ENCODE measurements around the gene SPIN4.
A peak's percentile ranks its signal among the peaks of the same experiment; 100 is the strongest.
"Not testable (repeated sequence)": the region's sequence is repeated elsewhere in the genome, so short reads cannot be mapped to it uniquely, and the experiment has no call there.

Gene SPIN4
- total RNA-seq, result 2.7 to 3.3 (median 2.9) reads per million in 3 donors

DNA sequence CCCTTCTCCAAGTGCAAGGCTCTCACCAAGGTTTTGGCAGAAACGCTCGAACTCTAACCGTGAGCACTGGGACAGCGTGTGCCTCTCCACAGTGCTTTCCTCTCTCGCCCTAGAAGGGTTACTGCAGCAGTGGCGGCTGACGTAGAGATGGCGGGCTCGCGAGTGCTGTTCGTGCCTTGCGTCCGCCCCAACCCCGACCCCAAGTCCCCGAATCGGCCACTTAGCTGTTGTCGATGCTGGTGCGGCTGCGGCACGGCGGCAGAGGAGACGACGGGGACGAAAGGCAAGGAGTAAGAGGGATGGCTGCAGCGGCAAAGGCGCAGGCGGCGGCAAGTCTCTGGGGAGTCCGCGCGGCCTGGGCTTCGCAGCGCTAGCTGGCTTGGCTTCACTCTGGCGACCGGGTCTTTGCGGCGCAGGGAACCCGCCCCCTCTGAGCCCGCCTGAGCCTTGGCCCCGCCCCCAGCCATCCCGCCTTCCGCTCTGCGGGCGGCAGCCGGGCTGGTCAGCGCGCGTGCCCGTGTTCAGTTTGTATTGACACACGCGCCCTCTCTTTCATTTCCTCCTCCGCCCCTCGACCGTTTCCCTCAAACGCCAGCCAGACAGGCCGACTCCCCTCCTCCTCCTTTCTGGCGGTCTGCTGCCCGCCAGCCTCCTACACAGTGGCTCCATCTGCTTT lies at the start of gene SPIN4:
Gene SPIN4, minus strand, starts transcription at position 392 of the 676 bp plus-strand sequence. CDS start 513 bp downstream, outside the sequence.
- Histone ChIP-seq H3K36me3 (ENCODE audit: control insufficient read depth, insufficient read depth, low read length) (no peaks in the 10 kb centered on the region), H3K27ac (ENCODE audit: insufficient read depth, low read length, poor library complexity, severe bottlenecking) (peak within 1 kb of the TSS; percentile 11), H3K4me1 (ENCODE audit: control insufficient read depth, insufficient read depth, low read length, poor library complexity, severe bottlenecking) (peaks cover 3% of the 10 kb centered on the region), H3K27me3 (replicated peaks; ENCODE audit: control insufficient read depth, insufficient read depth, low read length, poor library complexity, severe bottlenecking) (no peaks in the 10 kb centered on the region), H3K9me3 (ENCODE audit: control insufficient read depth, low read length) (no peaks in the 10 kb centered on the region), H3K4me3 (ENCODE audit: insufficient read depth, low read depth, low read length, poor library complexity, severe bottlenecking) (peak within 1 kb of the TSS; percentile 68)
- DNase-seq, result peak; percentile 36 to 45 (median 38)

- H3K27ac ChIP-seq (ENCODE audit: insufficient read depth, low read length, poor library complexity, severe bottlenecking), result no peak overlapping the region
- H3K4me3 ChIP-seq (ENCODE audit: insufficient read depth, low read depth, low read length, poor library complexity, severe bottlenecking), result no peak overlapping the region
- no peak for DNase-seq
These were observed 49.2 kb upstream of the SPIN4 start for GRCh38 chrX:63400340-63400739.

DNA sequence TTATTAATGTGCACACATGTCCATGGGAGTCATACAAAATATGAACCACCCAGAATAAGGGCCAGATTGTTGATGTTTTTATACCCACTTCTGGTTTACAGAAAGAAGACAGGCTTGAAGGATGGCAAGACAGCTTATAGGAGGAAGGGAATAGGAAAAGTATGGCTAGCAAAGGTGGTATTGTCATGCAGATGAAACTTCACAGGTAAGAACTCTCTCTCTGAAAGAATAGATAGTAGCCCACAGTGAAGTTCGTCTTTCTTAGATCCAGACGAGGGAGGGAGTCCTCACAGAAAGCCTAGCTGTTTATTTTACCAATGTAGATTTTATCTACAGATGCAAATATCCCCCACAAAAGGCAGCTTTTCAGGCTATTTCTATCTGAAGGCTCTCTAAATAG lies 43.7 kb upstream of the SPIN4 start:
- no peaks in the 10 kb centered on the region for H3K9me3 ChIP-seq (ENCODE audit: control insufficient read depth, low read length)
- no peak overlapping the region for H3K27ac ChIP-seq (ENCODE audit: insufficient read depth, low read length, poor library complexity, severe bottlenecking)
- no peak overlapping the region for H3K4me3 ChIP-seq (ENCODE audit: insufficient read depth, low read depth, low read length, poor library complexity, severe bottlenecking)
- H3K4me1 ChIP-seq (ENCODE audit: control insufficient read depth, insufficient read depth, low read length, poor library complexity, severe bottlenecking), result no peaks in the 10 kb centered on the region
- no peaks in the 10 kb centered on the region for H3K36me3 ChIP-seq (ENCODE audit: control insufficient read depth, insufficient read depth, low read length)
- no peaks in the 10 kb centered on the region for H3K27me3 ChIP-seq (replicated peaks; ENCODE audit: control insufficient read depth, insufficient read depth, low read length, poor library complexity, severe bottlenecking)
- no peak for DNase-seq

More at GRCh38 chrX:63400340-63400739, 49.2 kb upstream of the SPIN4 start:
- no peaks in the 10 kb centered on the region for H3K36me3 ChIP-seq (ENCODE audit: control insufficient read depth, insufficient read depth, low read length)
- no peaks in the 10 kb centered on the region for H3K27me3 ChIP-seq (replicated peaks; ENCODE audit: control insufficient read depth, insufficient read depth, low read length, poor library complexity, severe bottlenecking)
- H3K9me3 ChIP-seq (ENCODE audit: control insufficient read depth, low read length), result no peaks in the 10 kb centered on the region
- H3K4me1 ChIP-seq (ENCODE audit: control insufficient read depth, insufficient read depth, low read length, poor library complexity, severe bottlenecking), result no peaks in the 10 kb centered on the region

DNA sequence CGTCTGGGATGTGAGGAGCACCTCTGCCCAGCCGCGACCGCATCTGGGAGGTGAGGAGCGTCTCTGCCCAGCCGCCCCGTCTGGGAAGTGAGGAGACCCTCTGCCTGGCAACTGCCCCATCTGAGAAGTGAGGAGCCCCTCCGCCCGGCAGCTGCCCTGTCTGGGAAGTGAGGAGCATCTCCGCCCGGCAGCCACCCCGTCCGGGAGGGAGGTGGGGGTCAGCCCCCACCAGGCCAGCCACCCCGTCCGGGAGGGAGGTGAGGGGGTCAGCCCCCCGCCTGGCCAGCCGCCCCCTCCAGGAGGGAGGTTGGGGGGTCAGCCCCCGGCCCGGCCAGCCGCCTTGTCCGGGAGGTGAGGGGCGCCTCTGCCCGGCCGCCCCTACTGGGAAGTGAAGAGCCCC lies 42.0 kb upstream of the SPIN4 start:
- not testable (repeated sequence) for H3K4me3 ChIP-seq (ENCODE audit: insufficient read depth, low read depth, low read length, poor library complexity, severe bottlenecking); H3K9me3 ChIP-seq (ENCODE audit: control insufficient read depth, low read length); DNase-seq; H3K4me1 ChIP-seq (ENCODE audit: control insufficient read depth, insufficient read depth, low read length, poor library complexity, severe bottlenecking); H3K27ac ChIP-seq (ENCODE audit: insufficient read depth, low read length, poor library complexity, severe bottlenecking); H3K36me3 ChIP-seq (ENCODE audit: control insufficient read depth, insufficient read depth, low read length); H3K27me3 ChIP-seq (replicated peaks; ENCODE audit: control insufficient read depth, insufficient read depth, low read length, poor library complexity, severe bottlenecking)

GRCh38 chrX:63387411-63387810 lies 36.3 kb upstream of the SPIN4 start:
- H3K4me1 ChIP-seq (ENCODE audit: control insufficient read depth, insufficient read depth, low read length, poor library complexity, severe bottlenecking), result no peaks in the 10 kb centered on the region
- no peak overlapping the region for H3K27ac ChIP-seq (ENCODE audit: insufficient read depth, low read length, poor library complexity, severe bottlenecking)
- H3K27me3 ChIP-seq (replicated peaks; ENCODE audit: control insufficient read depth, insufficient read depth, low read length, poor library complexity, severe bottlenecking), result no peaks in the 10 kb centered on the region
- DNase-seq, result no peak
- no peaks in the 10 kb centered on the region for H3K9me3 ChIP-seq (ENCODE audit: control insufficient read depth, low read length)
- no peak overlapping the region for H3K4me3 ChIP-seq (ENCODE audit: insufficient read depth, low read depth, low read length, poor library complexity, severe bottlenecking)
- H3K36me3 ChIP-seq (ENCODE audit: control insufficient read depth, insufficient read depth, low read length), result no peaks in the 10 kb centered on the region

DNA sequence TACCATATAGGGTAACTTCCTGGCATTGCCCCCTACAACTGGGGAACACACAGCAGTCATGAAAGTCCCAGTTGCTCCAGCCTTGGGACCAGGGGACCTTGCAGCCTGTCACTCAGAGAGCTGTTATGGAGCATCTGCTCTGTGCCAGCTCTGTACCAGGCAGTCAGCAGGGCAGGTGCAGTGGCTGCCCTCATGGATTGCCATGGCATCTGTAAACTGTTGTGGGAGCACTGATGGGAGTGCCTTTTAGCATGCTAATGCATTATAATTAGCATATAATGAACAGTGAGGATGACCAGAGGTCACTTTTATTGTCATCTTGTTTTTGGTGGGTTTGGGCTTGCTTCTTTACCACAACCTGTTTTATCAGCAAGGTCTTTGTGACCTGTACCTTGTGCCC lies 33.1 kb upstream of the SPIN4 start:
- not testable (repeated sequence) for H3K4me1 ChIP-seq (ENCODE audit: control insufficient read depth, insufficient read depth, low read length, poor library complexity, severe bottlenecking); H3K4me3 ChIP-seq (ENCODE audit: insufficient read depth, low read depth, low read length, poor library complexity, severe bottlenecking); DNase-seq; H3K27me3 ChIP-seq (replicated peaks; ENCODE audit: control insufficient read depth, insufficient read depth, low read length, poor library complexity, severe bottlenecking); H3K9me3 ChIP-seq (ENCODE audit: control insufficient read depth, low read length); H3K27ac ChIP-seq (ENCODE audit: insufficient read depth, low read length, poor library complexity, severe bottlenecking); H3K36me3 ChIP-seq (ENCODE audit: control insufficient read depth, insufficient read depth, low read length)

DNA sequence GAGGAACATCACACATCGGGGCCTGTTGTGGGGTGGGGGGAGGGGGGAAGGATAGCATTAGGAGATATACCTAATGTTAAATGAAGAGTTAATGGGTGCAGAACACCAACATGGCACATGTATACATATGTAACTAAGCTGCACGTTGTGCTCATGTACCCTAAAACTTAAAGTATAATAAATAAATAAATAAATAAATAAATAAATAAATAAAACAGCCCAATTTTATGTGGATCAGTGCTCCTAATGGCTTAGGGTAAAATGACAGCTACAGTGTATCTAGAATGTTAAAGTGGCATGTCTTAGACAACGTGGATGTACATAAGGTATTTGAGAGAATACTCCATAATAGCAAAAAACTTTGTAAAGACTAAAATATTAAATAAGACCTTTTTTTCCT lies 21.9 kb upstream of the SPIN4 start:
- not testable (repeated sequence) for H3K36me3 ChIP-seq (ENCODE audit: control insufficient read depth, insufficient read depth, low read length); H3K27me3 ChIP-seq (replicated peaks; ENCODE audit: control insufficient read depth, insufficient read depth, low read length, poor library complexity, severe bottlenecking); H3K9me3 ChIP-seq (ENCODE audit: control insufficient read depth, low read length); DNase-seq; H3K27ac ChIP-seq (ENCODE audit: insufficient read depth, low read length, poor library complexity, severe bottlenecking); H3K4me1 ChIP-seq (ENCODE audit: control insufficient read depth, insufficient read depth, low read length, poor library complexity, severe bottlenecking); H3K4me3 ChIP-seq (ENCODE audit: insufficient read depth, low read depth, low read length, poor library complexity, severe bottlenecking)

DNA sequence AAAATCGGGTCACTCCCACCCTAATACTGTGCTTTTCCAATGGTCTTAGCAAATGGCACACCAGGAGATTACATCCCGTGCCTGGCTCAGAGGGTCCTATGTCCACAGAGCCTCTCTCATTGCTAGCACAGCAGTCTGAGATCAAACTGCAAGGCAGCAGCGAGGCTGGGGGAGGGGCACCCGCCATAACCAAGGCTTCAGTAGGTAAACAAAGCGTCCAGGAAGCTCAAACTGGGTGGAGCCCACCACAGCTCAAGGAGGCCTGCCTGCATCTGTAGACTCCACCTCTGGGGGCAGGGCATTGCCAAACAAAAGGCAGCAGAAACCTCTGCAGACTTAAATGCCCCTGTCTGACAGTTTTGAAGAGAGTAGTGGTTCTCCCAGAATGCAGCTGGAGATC lies 16.6 kb upstream of the SPIN4 start:
- H3K9me3 ChIP-seq (ENCODE audit: control insufficient read depth, low read length), result not testable (repeated sequence)

DNA sequence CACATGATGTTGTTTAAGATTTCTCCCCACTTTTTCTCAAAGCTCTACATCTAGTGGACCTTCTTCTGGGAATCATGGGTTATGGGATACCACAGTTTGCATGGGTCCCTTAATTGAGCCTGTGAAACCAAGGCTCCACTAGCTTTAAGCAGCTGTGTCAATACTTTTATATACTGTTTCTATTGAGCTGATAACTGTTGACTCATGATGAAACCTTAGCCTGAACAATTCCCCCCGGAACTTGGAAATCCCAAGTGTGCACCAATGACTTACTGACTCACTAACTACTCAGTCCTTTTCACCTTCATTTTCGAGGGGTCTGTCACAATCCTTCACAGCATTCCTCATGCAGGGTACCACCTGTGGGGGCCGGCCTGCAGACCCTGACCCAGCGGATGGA lies 12.7 kb upstream of the SPIN4 start:
- no peaks in the 10 kb centered on the region for H3K36me3 ChIP-seq (ENCODE audit: control insufficient read depth, insufficient read depth, low read length)
- DNase-seq, result no peak
- no peaks in the 10 kb centered on the region for H3K4me1 ChIP-seq (ENCODE audit: control insufficient read depth, insufficient read depth, low read length, poor library complexity, severe bottlenecking)

More for the DNA sequence above, 16.6 kb upstream of the SPIN4 start:
- not testable (repeated sequence) for H3K27ac ChIP-seq (ENCODE audit: insufficient read depth, low read length, poor library complexity, severe bottlenecking); H3K4me3 ChIP-seq (ENCODE audit: insufficient read depth, low read depth, low read length, poor library complexity, severe bottlenecking); DNase-seq; H3K36me3 ChIP-seq (ENCODE audit: control insufficient read depth, insufficient read depth, low read length); H3K27me3 ChIP-seq (replicated peaks; ENCODE audit: control insufficient read depth, insufficient read depth, low read length, poor library complexity, severe bottlenecking); H3K4me1 ChIP-seq (ENCODE audit: control insufficient read depth, insufficient read depth, low read length, poor library complexity, severe bottlenecking)

DNA sequence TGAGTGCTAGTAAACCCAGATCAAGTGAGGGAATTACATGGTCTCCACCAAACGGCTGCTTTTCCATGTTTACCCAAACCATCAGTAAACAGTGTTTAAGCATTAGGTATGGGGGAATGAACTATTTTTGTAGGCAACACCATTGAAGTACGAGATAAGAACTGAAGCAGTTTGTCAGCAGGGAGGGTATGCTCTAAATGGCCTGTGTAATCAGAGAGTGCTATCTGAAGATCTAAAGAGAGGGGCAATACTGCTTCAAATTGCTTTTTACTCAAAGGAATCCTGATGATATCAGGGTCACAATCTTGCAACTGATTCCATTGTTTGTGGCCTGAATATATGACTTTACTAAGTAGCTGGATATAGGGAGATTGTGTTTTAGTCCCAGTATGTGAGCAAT lies 10.4 kb upstream of the SPIN4 start:
- Histone ChIP-seq H3K4me3 (ENCODE audit: insufficient read depth, low read depth, low read length, poor library complexity, severe bottlenecking) (no peak overlapping the region), H3K4me1 (ENCODE audit: control insufficient read depth, insufficient read depth, low read length, poor library complexity, severe bottlenecking) (no peaks in the 10 kb centered on the region), H3K27me3 (replicated peaks; ENCODE audit: control insufficient read depth, insufficient read depth, low read length, poor library complexity, severe bottlenecking) (no peaks in the 10 kb centered on the region), H3K9me3 (ENCODE audit: control insufficient read depth, low read length) (no peaks in the 10 kb centered on the region), H3K27ac (ENCODE audit: insufficient read depth, low read length, poor library complexity, severe bottlenecking) (no peak overlapping the region), H3K36me3 (ENCODE audit: control insufficient read depth, insufficient read depth, low read length) (no peaks in the 10 kb centered on the region)
- no peak for DNase-seq

More for the DNA sequence above, 12.7 kb upstream of the SPIN4 start:
- Histone ChIP-seq H3K9me3 (ENCODE audit: control insufficient read depth, low read length) (no peaks in the 10 kb centered on the region), H3K4me3 (ENCODE audit: insufficient read depth, low read depth, low read length, poor library complexity, severe bottlenecking) (no peak overlapping the region), H3K27me3 (replicated peaks; ENCODE audit: control insufficient read depth, insufficient read depth, low read length, poor library complexity, severe bottlenecking) (no peaks in the 10 kb centered on the region), H3K27ac (ENCODE audit: insufficient read depth, low read length, poor library complexity, severe bottlenecking) (no peak overlapping the region)
